Occipital lobe (tissue), 1 donor: ENCODE results near the gene CITED4. TPM values are rescaled to one million over a fixed set of nuclear protein-coding genes. Genes with fewer than 3 reads are reported as not detected.

Source experiments
- total RNA-seq: library from RNA; depleted of rRNA; stranded (reverse); fragments of >200 nt; gene quantifications from one replicate; pipeline ENCODE4 v1.2.3, GENCODE V29; 2014

Gene CITED4
- total RNA-seq, 1 donor from 2014 or later, result 0.62 TPM

Other genes with a start within 250 kb of the CITED4 start
- gene RIMS3, start 196.7 kb downstream of the CITED4 start, total RNA-seq, result 24.6 TPM
- 34.6 TPM for gene NFYC, start 170.7 kb downstream of the CITED4 start, total RNA-seq
- 1.7 TPM for gene KCNQ4, start 78.6 kb downstream of the CITED4 start, total RNA-seq
- 16.5 TPM for gene CTPS1, start 117.3 kb upstream of the CITED4 start, total RNA-seq
- 0.94 TPM for gene SLFNL1, start 159.4 kb upstream of the CITED4 start, total RNA-seq